Parathyroid adenoma (tissue), 2 donors: Measurements from ENCODE around the gene SH3PXD2B.

Source experiments
- H2AFZ ChIP-seq: fragments of 300-600 bp; sonication (generic); one replicate; pipeline ENCODE4 v1.7.0; 2017; ENCODE audit warnings: antibody characterized with exemption, mild to moderate bottlenecking
- H3K27ac ChIP-seq: fragments of 300-600 bp; sonication (generic); one replicate; pipeline ENCODE4 v1.7.0; 2017
- H3K27me3 ChIP-seq: fragments of 300-600 bp; sonication (generic); one replicate; pipeline ENCODE4 v1.7.0; 2017; ENCODE audit warnings: low read length; ENCODE audit not compliant: control insufficient read depth, insufficient read depth
- H3K36me3 ChIP-seq: fragments of 300-600 bp; sonication (generic); one replicate; pipeline ENCODE4 v1.7.0; 2017; ENCODE audit warnings: low read length; ENCODE audit not compliant: control insufficient read depth, insufficient read depth
- H3K4me1 ChIP-seq: fragments of 300-600 bp; sonication (generic); one replicate; pipeline ENCODE4 v1.7.0; 2017; ENCODE audit warnings: control low read depth
- H3K4me2 ChIP-seq: fragments of 300-600 bp; sonication (generic); one replicate; pipeline ENCODE4 v1.7.0; 2017; ENCODE audit warnings: low read length
- H3K4me3 ChIP-seq: fragments of 300-600 bp; sonication (generic); one replicate; pipeline ENCODE4 v1.7.0; 2017; ENCODE audit warnings: low read depth, low read length
- H3K79me2 ChIP-seq: fragments of 300-600 bp; sonication (generic); one replicate; pipeline ENCODE4 v1.7.0; 2017; ENCODE audit warnings: control low read depth
- H3K9ac ChIP-seq: fragments of 300-600 bp; sonication (generic); one replicate; pipeline ENCODE4 v1.7.0; 2017; ENCODE audit warnings: mild to moderate bottlenecking
- H3K9me3 ChIP-seq: fragments of 300-600 bp; sonication (generic); one replicate; pipeline ENCODE4 v1.7.0; 2017; ENCODE audit warnings: low read length; ENCODE audit not compliant: control insufficient read depth
- CTCF ChIP-seq: fragments of 300-600 bp; sonication (generic); IDR thresholded peaks from one replicate; pipeline ENCODE4 v1.7.0; 2017; ENCODE audit warnings: antibody characterized with exemption, mild to moderate bottlenecking
- donor health status: primary hyperparathyroidism.

The SH3PXD2B gene

GRCh38 chr5:172494630-172495505 is 40.5 kb upstream of the SH3PXD2B start:
- TF ChIP-seq CTCF, result no peak
- H2AFZ ChIP-seq, result no peak overlapping the region
- no peaks in the 10 kb centered on the region for H3K4me1 ChIP-seq
- no peak overlapping the region for H3K9ac ChIP-seq
- no peak overlapping the region for H3K27ac ChIP-seq
- no peaks in the 10 kb centered on the region for H3K9me3 ChIP-seq
- H3K36me3 ChIP-seq, result no peaks in the 10 kb centered on the region
- no peaks in the 10 kb centered on the region for H3K27me3 ChIP-seq
- no peaks in the 10 kb centered on the region for H3K79me2 ChIP-seq
- no peak overlapping the region for H3K4me3 ChIP-seq
- H3K4me2 ChIP-seq, result no peak overlapping the region

- no peak for TF ChIP-seq CTCF
- no peak overlapping the region for H3K4me2 ChIP-seq
- H3K9ac ChIP-seq, result no peak overlapping the region
- H3K4me3 ChIP-seq, result no peak overlapping the region
- H3K4me1 ChIP-seq, result no peaks in the 10 kb centered on the region
- no peaks in the 10 kb centered on the region for H3K79me2 ChIP-seq
- H3K9me3 ChIP-seq, result no peaks in the 10 kb centered on the region
- no peak overlapping the region for H2AFZ ChIP-seq
- no peaks in the 10 kb centered on the region for H3K27me3 ChIP-seq
- H3K36me3 ChIP-seq, result no peaks in the 10 kb centered on the region
- no peak overlapping the region for H3K27ac ChIP-seq
Measured at GRCh38 chr5:172493906-172494305, 39.6 kb upstream of the SH3PXD2B start.

GRCh38 chr5:172493461-172493860 is 39.1 kb upstream of the SH3PXD2B start:
- H3K4me3 ChIP-seq, result no peak overlapping the region
- no peaks in the 10 kb centered on the region for H3K9me3 ChIP-seq
- H3K4me1 ChIP-seq, result no peaks in the 10 kb centered on the region
- no peak overlapping the region for H3K9ac ChIP-seq
- TF ChIP-seq CTCF, result no peak
- no peaks in the 10 kb centered on the region for H3K36me3 ChIP-seq
- H2AFZ ChIP-seq, result no peak overlapping the region
- H3K27me3 ChIP-seq, result no peaks in the 10 kb centered on the region
- no peaks in the 10 kb centered on the region for H3K79me2 ChIP-seq
- no peak overlapping the region for H3K4me2 ChIP-seq
- no peak overlapping the region for H3K27ac ChIP-seq

GRCh38 chr5:172493002-172493401 is 38.7 kb upstream of the SH3PXD2B start:
- no peaks in the 10 kb centered on the region for H3K79me2 ChIP-seq
- no peaks in the 10 kb centered on the region for H3K27me3 ChIP-seq
- H3K4me3 ChIP-seq, result no peak overlapping the region
- H2AFZ ChIP-seq, result no peak overlapping the region
- no peaks in the 10 kb centered on the region for H3K4me1 ChIP-seq
- no peak for TF ChIP-seq CTCF
- no peaks in the 10 kb centered on the region for H3K36me3 ChIP-seq
- H3K9me3 ChIP-seq, result no peaks in the 10 kb centered on the region
- no peak overlapping the region for H3K27ac ChIP-seq
- H3K9ac ChIP-seq, result no peak overlapping the region
- no peak overlapping the region for H3K4me2 ChIP-seq
